PC-3 (cell line): ENCODE results near the gene SNTB2. TPM values are rescaled to one million over a fixed set of nuclear protein-coding genes. Genes with fewer than 3 reads are reported as not detected.

Experiments used
- ATAC-seq: fragments of 200-7000 bp; cut with Tn5 transposase; 2 replicates; pipeline ENCODE4 v1.9.1; 2020; ENCODE audit warnings: mild to moderate bottlenecking, moderate library complexity
- BruUV-seq: library from RNA; stranded (reverse); fragments of 400-500 nt; replicated peaks from 2 replicates; lab custom pipeline; 2021; lab: Mats Ljungman, UMichigan
- CTCF ChIA-PET: fragments of 300-600 bp; sonication (Branson Sonifier 250); formaldehyde crosslinking; loops from one replicate; lab custom pipeline; 2022; ENCODE audit warnings: antibody characterized with exemption; lab: Charles Lee
- POLR2A ChIA-PET: fragments of 300-600 bp; sonication (Branson Sonifier 250); formaldehyde crosslinking; loops from one replicate; lab custom pipeline; 2022; ENCODE audit warnings: antibody characterized with exemption; ENCODE audit not compliant: unreplicated experiment; lab: Charles Lee
- DNase-seq: peaks from one replicate; pipeline ENCODE4 v3.0.0-alpha.2; 2015
- H2AFZ ChIP-seq: fragments of 300-600 bp; sonication (generic); 2 replicates; pipeline ENCODE4 v1.6.0; 2016; ENCODE audit warnings: antibody characterized with exemption, low read length
- H3F3A ChIP-seq: fragments of 300-600 bp; sonication (generic); one replicate; pipeline ENCODE4 v1.6.0; 2017; ENCODE audit warnings: antibody characterized with exemption, low read length, control low read depth, mild to moderate bottlenecking; ENCODE audit not compliant: unreplicated experiment
- H3K27ac ChIP-seq: fragments of 300-600 bp; sonication (generic); 2 replicates; pipeline ENCODE4 v1.5.1; 2016; ENCODE audit warnings: mild to moderate bottlenecking, low read length
- H3K27me3 ChIP-seq: fragments of 300-600 bp; sonication (generic); 2 replicates; pipeline ENCODE4 v1.6.1; 2016; ENCODE audit warnings: low read length, mixed read lengths
- H3K36me3 ChIP-seq: fragments of 300-600 bp; sonication (generic); 2 replicates; pipeline ENCODE4 v1.6.1; 2016; ENCODE audit warnings: low read depth, mixed run types, low read length, mixed read lengths
- H3K4me1 ChIP-seq: fragments of 300-600 bp; sonication (generic); 2 replicates; pipeline ENCODE4 v1.5.1; 2016; ENCODE audit warnings: low read length; ENCODE audit not compliant: insufficient read depth
- H3K4me2 ChIP-seq: fragments of 300-600 bp; sonication (generic); 2 replicates; pipeline ENCODE4 v1.6.0; 2016; ENCODE audit warnings: low read length
- H3K4me3 ChIP-seq: fragments of 300-600 bp; sonication (generic); 2 replicates; pipeline ENCODE4 v1.5.1; 2016; ENCODE audit warnings: mild to moderate bottlenecking, low read length, mixed read lengths
- H3K79me2 ChIP-seq: fragments of 300-600 bp; sonication (generic); 2 replicates; pipeline ENCODE4 v1.6.1; 2017; ENCODE audit warnings: low read length, mixed read lengths
- H3K9ac ChIP-seq: fragments of 300-600 bp; sonication (generic); 2 replicates; pipeline ENCODE4 v1.6.0; 2016; ENCODE audit warnings: mild to moderate bottlenecking, low read length
- H3K9me2 ChIP-seq: fragments of 300-600 bp; sonication (generic); replicated peaks from 2 replicates; pipeline ENCODE4 v1.6.1; 2016; ENCODE audit warnings: mixed run types, low read length, mixed read lengths
- H3K9me3 ChIP-seq: fragments of 300-600 bp; sonication (generic); 2 replicates; pipeline ENCODE4 v1.6.1; 2016; ENCODE audit warnings: low read length, mixed read lengths
- H4K20me1 ChIP-seq: fragments of 300-600 bp; sonication (generic); 2 replicates; pipeline ENCODE4 v1.6.1; 2016; ENCODE audit warnings: low read length, mixed read lengths
- EZH2 ChIP-seq: fragments of 300-600 bp; sonication (generic); IDR thresholded peaks from one replicate; pipeline ENCODE4 v1.6.1; 2017; ENCODE audit warnings: antibody characterized with exemption, mild to moderate bottlenecking, low read length; ENCODE audit not compliant: unreplicated experiment
- EZH2phosphoT487 ChIP-seq: fragments of 300-600 bp; sonication (generic); IDR thresholded peaks from 2 replicates; pipeline ENCODE4 v1.6.1; 2018; ENCODE audit warnings: mild to moderate bottlenecking, antibody characterized with exemption, low read length, borderline replicate concordance
- intact Hi-C: fragments of 100-400 bp; cut with micrococcal nuclease; formaldehyde crosslinking; loops from 2 replicates; pipeline ENCODE4 v1.9.0; 2023
- total RNA-seq: library from RNA; depleted of rRNA; stranded (reverse); fragments of >200 nt; gene quantifications from 2 replicates; pipeline ENCODE4 v1.2.3, GENCODE V29; 2014
- TF ChIP-seq, protein P1 (sequence below): fragments of 300-600 bp; sonication (generic); conservative IDR thresholded peaks from 2 replicates; pipeline ENCODE4 v1.5.1; 2017; ENCODE audit warnings: antibody characterized with exemption, low read depth, mild to moderate bottlenecking, low read length

The SNTB2 gene
- total RNA-seq, 1 experiment from 2014 or later, result 40.4 TPM

- H3K79me2 ChIP-seq, result peaks cover 58% of the 10 kb centered on the region
- H2AFZ ChIP-seq, result peak overlapping the region; percentile 46; the same call in 1 of the 2 replicates
- ChIA-PET CTCF (no interaction called here), POLR2A (no interaction called here)
- no peak for DNase-seq
- H4K20me1 ChIP-seq, result peaks cover 30% of the 10 kb centered on the region
- no peaks in the 10 kb centered on the region for H3K27me3 ChIP-seq
- H3K27ac ChIP-seq, result peak overlapping the region; percentile 6; the same call in 1 of the 2 replicates
- peak overlapping the region; percentile 86 for H3K9ac ChIP-seq
- intact Hi-C loops, result loop anchor here (5.0 kb wide), 1 partner anchor 34 kb away; no protein-coding TSS in a partner anchor
- TF ChIP-seq EZH2, result no peak
- TF ChIP-seq, protein P1, sequence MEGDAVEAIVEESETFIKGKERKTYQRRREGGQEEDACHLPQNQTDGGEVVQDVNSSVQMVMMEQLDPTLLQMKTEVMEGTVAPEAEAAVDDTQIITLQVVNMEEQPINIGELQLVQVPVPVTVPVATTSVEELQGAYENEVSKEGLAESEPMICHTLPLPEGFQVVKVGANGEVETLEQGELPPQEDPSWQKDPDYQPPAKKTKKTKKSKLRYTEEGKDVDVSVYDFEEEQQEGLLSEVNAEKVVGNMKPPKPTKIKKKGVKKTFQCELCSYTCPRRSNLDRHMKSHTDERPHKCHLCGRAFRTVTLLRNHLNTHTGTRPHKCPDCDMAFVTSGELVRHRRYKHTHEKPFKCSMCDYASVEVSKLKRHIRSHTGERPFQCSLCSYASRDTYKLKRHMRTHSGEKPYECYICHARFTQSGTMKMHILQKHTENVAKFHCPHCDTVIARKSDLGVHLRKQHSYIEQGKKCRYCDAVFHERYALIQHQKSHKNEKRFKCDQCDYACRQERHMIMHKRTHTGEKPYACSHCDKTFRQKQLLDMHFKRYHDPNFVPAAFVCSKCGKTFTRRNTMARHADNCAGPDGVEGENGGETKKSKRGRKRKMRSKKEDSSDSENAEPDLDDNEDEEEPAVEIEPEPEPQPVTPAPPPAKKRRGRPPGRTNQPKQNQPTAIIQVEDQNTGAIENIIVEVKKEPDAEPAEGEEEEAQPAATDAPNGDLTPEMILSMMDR, result no peak
- no peak for TF ChIP-seq EZH2phosphoT487
- peak overlapping the region; percentile 79 for H3K4me3 ChIP-seq
- BruUV-seq, result TSS peak; percentile 54
- H3K9me2 ChIP-seq, result no peaks in the 10 kb centered on the region
- ATAC-seq, result no peak
- H3K4me1 ChIP-seq, result peaks cover 37% of the 10 kb centered on the region
- H3K36me3 ChIP-seq, result no peaks in the 10 kb centered on the region
- H3K9me3 ChIP-seq, result no peaks in the 10 kb centered on the region
- H3K4me2 ChIP-seq, result peak overlapping the region; percentile 86
- H3F3A ChIP-seq, result no peaks in the 10 kb centered on the region
Observed at GRCh38 chr16:69188236-69188549, 1.2 kb downstream of the SNTB2 start.

GRCh38 chr16:69188716-69189115, 1.8 kb downstream of the SNTB2 start:
- ChIA-PET POLR2A (no interaction called here), CTCF (no interaction called here)
- Histone ChIP-seq H2AFZ (no peak overlapping the region), H3K27me3 (no peaks in the 10 kb centered on the region), H3K27ac (no peak overlapping the region), H4K20me1 (peaks cover 32% of the 10 kb centered on the region), H3K36me3 (no peaks in the 10 kb centered on the region), H3K4me3 (peak overlapping the region; percentile 79), H3K9me2 (no peaks in the 10 kb centered on the region), H3K9ac (peak overlapping the region; percentile 86), H3K4me2 (peak overlapping the region; percentile 86), H3F3A (no peaks in the 10 kb centered on the region), H3K79me2 (peaks cover 63% of the 10 kb centered on the region), H3K9me3 (no peaks in the 10 kb centered on the region), H3K4me1 (peaks cover 35% of the 10 kb centered on the region)
- no peak for ATAC-seq
- peak; percentile 23 for DNase-seq
- intact Hi-C loops, result loop anchor here (5.0 kb wide), 1 partner anchor 34 kb away; no protein-coding TSS in a partner anchor
- TF ChIP-seq EZH2phosphoT487, result no peak
- TF ChIP-seq, protein P1, result no peak
- TF ChIP-seq EZH2, result no peak
- BruUV-seq, result no TSS peak

- H3K4me2 ChIP-seq, result peak overlapping the region; percentile 86
- H3K4me3 ChIP-seq, result peak overlapping the region; percentile 79
- peak; percentile 36 for DNase-seq
- H3K9ac ChIP-seq, result no peak overlapping the region
- H3K4me1 ChIP-seq, result peaks cover 36% of the 10 kb centered on the region
- H3K27ac ChIP-seq, result peak overlapping the region; percentile 39
- no peaks in the 10 kb centered on the region for H3F3A ChIP-seq
- H3K36me3 ChIP-seq, result no peaks in the 10 kb centered on the region
- H3K27me3 ChIP-seq, result no peaks in the 10 kb centered on the region
- H2AFZ ChIP-seq, result no peak overlapping the region
- BruUV-seq, result no TSS peak
- H4K20me1 ChIP-seq, result peaks cover 41% of the 10 kb centered on the region
- CTCF ChIA-PET, result no interaction called here
- TF ChIP-seq EZH2 (no peak), EZH2phosphoT487 (no peak)
- TF ChIP-seq, protein P1, result no peak
- H3K9me2 ChIP-seq, result no peaks in the 10 kb centered on the region
- no peaks in the 10 kb centered on the region for H3K9me3 ChIP-seq
- intact Hi-C loops, result no loop called here
- no peak for ATAC-seq
- H3K79me2 ChIP-seq, result peaks cover 77% of the 10 kb centered on the region
- POLR2A ChIA-PET, result no interaction called here
Observed at GRCh38 chr16:69190046-69190588, 3.2 kb downstream of the SNTB2 start.
